ENCODE measurements around the gene SLC19A2.
A peak's percentile ranks its signal among the peaks of the same experiment; 100 is the strongest.
"Not testable (repeated sequence)": the region's sequence is repeated elsewhere in the genome, so short reads cannot be mapped to it uniquely, and the experiment has no call there.

Gene SLC19A2

GRCh38 chr1:169510060-169510459 lies 24.3 kb upstream of the SLC19A2 start:
- no peak for DNase-seq

- DNase-seq, result no peak
Measured at GRCh38 chr1:169509354-169509753, 23.6 kb upstream of the SLC19A2 start.

DNA sequence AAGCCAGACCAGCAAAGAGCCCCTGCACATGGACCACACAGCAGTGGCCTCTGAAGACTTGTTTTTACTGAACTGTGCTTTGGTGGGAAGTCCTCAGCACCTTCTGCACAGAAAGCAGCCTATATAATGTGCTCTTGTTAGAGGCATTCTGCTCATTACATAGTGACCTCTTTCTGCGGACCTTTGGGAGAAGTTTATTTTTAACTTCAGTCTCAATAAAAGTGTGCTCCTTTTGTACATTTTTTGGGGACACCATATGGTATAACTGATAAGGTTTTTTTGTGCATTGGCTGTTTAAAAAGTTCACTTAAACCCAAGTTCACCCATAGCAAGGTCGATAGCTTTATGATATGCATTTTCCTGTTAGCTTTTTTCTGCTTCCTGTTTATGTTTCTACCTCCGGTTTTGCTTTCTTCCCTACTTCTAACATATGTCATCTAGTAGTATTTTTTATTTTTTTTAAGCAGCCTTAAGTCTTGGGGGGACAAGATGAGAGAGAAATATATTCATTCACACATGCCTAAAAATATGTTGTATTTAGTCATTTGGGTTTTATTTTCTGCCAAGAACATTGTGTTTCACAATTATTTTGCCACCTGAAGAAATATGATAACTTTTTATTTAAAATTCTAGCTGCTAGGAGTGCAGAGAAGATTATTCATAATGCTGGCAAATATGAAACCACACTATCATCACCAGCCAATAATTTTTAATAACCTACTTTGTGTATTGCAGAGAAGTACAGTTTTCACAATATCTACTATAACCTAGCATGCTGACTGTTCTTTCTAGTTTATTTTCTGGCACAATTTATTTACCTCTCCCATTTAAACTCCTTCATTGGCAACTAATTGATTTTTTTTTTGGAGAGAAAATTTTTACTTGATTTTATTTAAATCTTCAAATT lies 22.9 kb upstream of the SLC19A2 start:
- DNase-seq, result no peak

DNA sequence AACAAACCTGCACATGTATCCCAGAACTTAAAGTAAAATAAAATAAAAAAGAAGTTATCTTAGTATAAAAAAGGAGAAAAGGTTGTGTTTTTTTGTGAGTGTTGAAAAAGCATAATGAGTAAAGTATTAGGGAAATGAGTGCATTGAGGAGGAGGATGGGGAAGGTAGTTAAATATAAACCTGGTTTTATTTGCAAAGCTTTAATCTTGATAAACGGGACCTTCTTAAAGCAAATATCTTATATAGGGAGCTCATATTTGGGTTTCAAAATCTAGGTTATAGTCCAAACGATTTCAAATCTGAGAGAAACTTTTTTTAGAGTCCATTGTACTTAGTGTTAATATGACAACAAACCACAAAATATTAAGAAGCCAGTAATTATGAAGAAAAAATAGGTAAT lies 21.7 kb upstream of the SLC19A2 start:
- DNase-seq, result no peak

DNA sequence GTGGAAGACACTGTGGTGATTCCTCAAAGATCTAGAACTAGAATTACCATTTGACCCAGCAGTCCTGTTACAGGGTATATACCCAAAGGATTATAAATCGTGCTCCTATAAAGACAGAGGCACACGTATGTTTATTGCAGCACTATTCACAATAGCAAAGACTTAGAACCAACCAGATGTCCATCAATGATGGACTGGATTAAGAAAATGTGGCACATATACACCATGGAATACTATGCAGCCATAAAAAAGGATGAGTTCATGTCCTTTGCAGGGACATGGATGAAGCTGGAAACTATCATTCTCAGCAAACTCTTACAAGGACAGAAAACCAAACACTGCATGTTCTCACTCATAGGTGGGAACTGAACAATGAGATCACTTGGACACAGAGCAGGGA lies 17.9 kb upstream of the SLC19A2 start:
- not testable (repeated sequence) for DNase-seq

DNA sequence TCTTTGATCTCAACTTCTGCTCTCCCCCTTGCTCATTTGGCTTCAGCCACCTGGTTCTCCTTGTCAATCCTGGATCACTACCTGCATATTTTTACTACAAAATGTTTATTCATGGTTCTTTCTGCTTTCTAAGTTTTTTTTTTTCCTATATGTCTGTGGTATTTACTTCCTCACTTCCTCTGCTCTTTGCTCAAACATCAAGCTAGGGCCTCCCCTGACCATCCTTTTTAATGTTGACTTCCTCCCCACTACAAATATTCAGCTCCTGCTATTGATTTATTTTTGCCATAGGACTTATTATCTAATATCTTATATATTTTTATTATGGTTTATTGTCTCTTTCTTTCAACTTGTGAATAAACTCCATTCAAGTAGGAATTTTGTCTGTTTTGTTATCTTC lies 14.1 kb upstream of the SLC19A2 start:
- DNase-seq, result no peak

GRCh38 chr1:169497317-169497716 lies 11.6 kb upstream of the SLC19A2 start:
- DNase-seq, result no peak

GRCh38 chr1:169495916-169496315 lies 10.2 kb upstream of the SLC19A2 start:
- no peak for DNase-seq

DNA sequence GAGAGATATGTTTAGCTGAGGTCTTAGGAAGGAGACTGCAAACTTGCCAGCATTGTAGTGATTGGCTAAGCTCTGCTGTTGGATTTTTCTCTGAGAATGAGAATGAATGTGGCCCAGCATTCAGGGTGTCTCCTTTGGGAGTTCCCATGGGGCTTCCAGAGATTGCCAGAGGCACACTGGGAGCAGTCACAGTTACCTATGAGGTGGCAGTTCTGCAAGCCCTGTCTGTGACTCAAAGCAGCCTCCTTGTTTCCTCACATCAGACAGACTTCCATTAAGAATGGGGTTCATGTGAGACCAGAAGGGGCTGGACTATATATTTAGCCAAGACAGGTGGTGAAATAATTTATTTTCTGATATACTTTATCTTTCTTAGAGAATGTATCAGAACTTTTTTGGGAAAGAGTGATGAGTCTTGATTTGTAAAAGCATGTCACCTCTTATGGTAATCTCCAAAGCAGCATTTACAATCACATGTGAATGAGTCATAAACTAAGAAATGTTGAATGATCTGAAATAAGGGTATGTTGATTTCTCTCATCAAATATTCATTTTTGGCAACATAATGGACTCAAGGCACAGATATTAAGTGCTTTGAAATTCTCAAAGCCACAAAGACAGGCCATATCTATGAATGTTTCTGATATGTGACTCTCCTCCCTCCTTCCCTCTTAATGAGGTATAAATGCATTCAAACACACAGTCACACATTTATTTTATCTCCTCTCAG lies 9.5 kb upstream of the SLC19A2 start:
- no peak for DNase-seq

DNA sequence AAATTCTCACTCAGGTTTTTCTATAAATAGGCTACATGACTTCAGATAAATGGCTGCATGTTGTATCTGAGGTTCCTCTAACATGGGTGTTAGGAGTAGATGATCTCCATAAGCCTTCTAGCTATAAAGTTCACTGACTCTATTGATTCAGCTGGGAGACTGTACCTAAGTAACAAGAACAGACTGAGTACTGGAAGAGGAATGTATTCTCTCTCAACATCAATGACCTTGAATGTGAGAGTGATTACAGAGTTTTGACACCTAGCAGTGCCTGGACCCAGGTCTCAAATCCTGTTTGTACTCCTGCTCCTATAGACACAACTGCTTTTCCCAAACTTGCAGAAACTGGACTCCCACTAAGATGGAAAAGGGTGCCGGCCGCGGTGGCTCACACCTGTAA lies 8.6 kb upstream of the SLC19A2 start:
- no peak for DNase-seq

DNA sequence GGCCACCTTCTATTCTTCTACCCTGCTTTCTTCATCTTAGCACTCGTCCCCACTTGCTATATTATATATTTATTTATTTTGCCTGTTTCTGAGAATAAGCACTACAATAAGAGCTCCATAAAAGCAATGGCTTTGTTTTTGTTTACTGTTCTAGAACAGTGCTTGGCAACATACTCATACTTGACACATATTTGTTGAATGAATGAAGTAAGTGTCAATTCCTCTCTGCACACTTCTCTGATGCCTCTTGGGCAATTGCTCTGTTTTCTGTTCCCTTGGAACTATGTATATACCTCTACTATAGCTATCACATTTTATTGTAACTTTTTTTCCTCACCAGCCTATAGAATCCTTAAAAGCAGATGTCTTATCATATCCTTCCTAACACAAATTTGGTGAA lies 7.5 kb upstream of the SLC19A2 start:
- no peak for DNase-seq

DNA sequence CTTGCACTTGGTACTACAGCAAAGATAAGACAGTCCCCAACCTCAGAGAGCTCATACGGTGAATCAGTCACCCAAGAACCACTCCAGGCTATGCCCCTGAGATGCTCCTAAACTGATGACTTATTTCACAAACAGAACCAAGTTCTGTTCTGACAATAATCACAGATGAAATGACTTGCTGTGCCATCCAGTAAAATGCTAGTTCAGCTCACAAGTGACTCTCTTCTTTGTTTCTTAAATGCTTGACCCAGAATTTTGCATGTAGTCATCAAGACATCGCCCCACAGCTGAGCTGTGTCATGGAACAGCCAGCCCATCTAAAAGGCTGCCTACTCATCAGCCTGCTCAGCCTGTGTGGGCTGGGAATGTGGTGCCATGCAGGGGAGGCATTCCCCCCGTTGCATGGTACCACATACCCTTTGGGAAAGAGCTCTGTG lies 6.1 kb upstream of the SLC19A2 start:
- DNase-seq, result no peak

GRCh38 chr1:169488157-169488556 lies 2.4 kb upstream of the SLC19A2 start:
- DNase-seq, result no peak

GRCh38 chr1:169487561-169487960 lies 1.8 kb upstream of the SLC19A2 start:
- no peak for DNase-seq

- DNase-seq, result no peak
Measured at GRCh38 chr1:169487133-169487532, 1.4 kb upstream of the SLC19A2 start.

GRCh38 chr1:169486281-169487051 lies 722 bp upstream of the SLC19A2 start:
- DNase-seq, result peak in 1 of 51 donors; percentile 7

- DNase-seq, result peak in 32 of 51 donors; percentile 19 to 83 (median 48)
Measured at GRCh38 chr1:169484683-169485430, 887 bp downstream of the SLC19A2 start.

- DNase-seq, result peak in 2 of 51 donors; percentile 10 to 58
Measured at GRCh38 chr1:169484101-169484500, 1.6 kb downstream of the SLC19A2 start.

GRCh38 chr1:169483500-169483966 lies 2.2 kb downstream of the SLC19A2 start:
- peak in 6 of 51 donors; percentile 1 to 41 (median 6) for DNase-seq

DNA sequence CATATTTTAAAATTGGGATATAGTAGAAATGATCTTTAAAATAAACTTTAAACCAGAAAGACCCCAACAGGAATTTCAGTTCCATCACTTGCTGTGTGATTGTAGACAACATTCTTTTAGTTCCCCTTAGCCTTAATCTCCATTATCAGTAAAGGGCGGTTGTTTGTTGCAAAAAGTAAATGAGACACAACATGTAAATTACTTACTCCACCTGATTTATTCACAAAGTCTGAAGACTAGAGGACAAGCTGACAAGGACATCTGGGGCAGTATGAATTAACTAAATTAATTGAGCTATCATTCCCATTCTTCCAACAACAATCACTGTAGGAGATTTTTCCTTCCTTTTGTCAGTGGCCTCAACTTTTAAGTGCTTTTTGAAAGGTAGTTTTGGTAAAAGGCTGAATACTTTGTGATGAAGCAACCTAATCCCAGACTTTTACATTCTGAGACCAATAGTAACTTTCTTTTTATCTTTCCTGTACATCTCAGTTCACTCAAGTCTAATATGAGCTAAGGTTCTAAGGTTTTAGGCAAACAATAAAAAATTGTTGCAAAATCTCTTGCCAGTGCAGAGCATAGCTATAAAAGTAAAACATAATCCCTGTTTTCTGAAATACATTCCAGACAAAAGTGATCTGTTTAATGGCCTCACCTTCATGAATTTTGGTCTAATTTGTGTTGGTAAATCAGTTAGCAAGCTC lies 6.2 kb downstream of the SLC19A2 start:
- DNase-seq, result no peak

Measured in hypothalamus (tissue), 51 donors.